Activated T-helper 1 cell treated with Interleukin-2 at 50 U/mL for 16 hours (primary cell): ENCODE results near the gene SECISBP2L.

ENCODE experiments used
- DNase-seq: peaks from one replicate; pipeline ENCODE4 v3.0.0-alpha.2; 2020; ENCODE audit warnings: low read depth

The SECISBP2L gene

DNA sequence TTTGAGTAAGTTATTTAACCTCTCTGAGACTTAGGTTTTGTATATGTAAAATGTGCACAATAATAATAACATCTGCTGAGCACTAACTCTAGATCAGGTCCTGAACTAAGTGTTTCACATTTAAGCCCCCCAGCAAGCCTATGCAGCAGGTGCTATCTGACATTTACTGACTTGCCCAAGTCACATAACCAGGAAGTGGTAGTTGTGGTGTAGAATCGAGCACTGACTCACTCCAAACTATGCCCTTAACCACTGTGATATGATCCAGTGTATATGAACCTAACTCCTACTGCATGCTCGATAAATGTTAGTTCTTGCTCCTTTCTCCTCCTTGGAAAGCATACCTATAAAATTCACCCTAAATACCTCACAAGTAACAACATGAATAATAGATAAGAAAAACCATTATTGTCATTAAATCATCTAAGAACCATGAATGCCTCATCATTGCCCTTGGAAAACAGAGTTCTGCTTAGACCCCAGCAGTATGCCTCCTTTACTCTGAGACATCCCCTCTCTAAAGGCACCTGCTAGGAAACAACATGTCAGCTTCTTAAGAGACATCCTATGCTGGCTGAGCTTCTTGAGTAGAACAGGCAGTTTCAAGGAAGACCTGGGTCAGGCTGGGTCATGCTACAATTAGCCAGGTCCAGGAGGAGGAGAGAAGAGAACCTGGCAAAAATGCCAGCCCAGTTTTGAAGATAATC lies 79.5 kb downstream of the SECISBP2L start:
- no peak for DNase-seq

DNA sequence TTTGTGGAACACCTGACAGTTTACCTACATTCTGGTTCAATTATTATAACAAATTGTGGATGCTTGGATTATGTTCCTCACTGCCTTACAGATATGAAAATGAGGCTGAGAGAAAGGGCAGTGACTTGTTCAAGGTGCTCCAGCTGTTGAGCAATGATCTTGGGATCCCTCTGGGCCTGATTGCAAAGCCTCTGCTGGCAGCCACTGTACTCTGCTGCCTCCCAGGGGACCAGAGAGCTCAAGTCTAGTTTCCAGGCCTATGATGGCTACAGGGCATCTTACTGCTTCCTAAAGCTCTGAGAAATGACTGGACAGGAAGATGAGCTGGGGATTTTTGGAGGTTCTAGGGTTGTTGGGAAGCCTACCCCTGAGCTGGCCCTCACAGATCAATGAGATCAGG lies 80.3 kb downstream of the SECISBP2L start:
- DNase-seq = no peak

DNA sequence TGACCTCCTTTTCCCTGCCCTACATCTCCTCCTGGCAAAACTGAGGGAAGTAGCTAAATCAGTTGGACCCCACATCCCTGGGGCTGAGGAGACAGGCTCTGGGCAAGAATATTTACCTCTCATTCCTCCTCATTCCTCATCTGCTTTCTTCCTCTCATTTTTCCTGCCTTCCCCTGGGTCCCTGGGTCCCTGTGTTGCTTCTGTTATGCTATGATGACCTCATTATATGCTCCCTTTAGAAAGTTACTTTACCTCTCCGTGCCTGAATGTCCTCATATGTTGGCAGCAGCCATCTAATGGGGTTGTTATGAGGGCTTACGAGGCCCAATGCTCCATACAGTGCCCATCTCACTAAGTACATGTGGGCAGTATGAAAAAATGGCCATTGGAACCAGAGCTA lies 81.3 kb downstream of the SECISBP2L start:
- DNase-seq = no peak

DNA sequence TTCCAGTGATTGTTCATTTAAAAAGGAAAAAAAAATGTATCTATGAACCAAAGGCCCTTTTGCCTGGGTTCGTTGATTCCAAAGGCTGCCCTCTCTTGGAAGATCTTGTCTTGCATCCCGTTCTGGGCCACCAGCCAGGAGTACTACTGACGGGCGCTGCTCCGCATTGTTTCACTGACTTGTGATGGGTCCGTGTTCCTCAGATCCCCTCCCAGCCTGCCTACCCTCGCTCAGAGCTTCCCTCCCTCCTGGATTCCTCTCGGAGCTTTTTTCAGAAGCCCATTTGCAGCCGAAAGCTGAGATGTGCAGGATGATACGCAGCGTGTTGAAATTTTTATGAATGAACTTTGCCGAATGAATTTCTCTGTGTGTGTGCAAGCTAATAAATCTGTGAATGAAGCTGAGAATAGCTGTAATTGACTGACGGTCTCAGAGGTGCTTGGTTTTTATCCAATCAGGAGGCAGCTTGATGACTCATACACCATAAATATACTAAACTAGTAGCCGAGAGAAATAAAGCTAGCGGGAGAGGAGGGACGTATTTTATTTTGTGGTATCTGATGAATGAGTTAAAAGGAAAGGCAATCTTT lies 82.6 kb downstream of the SECISBP2L start, which contains the start of gene SHC4:
SHC4 (minus strand) TSS at position 396 of the 590 bp plus-strand sequence. CDS start 904 bp downstream, outside the sequence.
- no peak for DNase-seq

DNA sequence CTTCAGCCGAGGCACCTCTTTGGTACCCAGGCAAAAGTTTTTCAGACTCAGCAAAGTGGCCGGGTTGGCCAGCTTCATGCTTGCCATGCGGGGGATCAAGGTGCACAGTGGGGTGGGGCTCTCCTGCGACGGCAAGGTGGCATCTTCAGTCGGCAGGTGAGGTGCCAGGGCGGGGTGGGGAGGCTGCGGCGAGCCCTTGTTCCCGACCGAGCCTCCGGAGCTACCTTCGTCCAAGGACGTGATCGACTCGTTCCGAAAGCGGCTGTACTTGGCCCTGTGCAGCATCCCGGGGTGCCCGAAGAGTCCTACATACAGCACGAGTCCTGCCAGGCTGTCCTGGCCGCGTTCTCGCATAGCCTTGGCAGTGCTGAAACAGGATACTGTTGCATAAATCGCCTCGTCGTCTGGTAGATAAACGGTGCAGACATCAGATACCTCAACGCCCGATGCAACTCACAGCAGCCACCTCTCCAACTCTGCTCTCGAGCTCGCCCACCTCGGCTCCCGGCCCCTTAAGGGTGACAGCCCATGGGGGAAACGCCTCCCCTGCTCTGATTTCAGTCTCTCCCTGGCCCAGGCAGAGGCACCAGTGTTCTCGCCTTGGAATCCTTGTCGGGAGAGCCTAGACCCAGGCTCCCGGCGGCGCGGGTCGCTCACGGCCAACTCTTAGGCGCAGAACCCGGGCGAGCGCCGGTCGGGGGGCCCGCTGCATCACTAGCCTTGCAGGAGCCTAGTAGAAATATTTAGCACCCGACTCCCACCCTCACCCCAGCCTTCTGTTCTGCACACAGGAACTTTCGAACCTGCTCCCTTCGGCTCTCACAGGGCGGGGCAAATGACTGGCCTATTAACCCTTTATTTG lies 83.4 kb downstream of the SECISBP2L start:
- no peak for DNase-seq

DNA sequence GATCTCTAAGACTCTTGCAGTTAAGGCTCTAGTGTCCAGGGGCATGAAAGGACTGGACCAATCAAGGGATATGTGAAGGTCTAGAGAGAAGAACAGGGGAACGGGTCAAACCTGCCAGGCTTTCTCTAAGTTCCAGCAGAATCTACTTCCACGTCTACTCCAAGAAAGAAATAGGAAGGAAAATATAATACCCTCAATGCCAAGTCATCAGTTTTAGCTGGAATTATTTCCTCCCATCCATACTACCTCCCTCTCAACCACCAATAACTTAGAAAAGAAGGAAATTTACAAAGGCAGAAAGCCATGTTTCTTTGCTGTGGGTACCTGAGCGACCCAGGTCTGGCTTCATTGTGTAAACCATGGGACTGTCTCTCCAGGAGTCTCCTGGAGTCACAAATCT lies 90.3 kb downstream of the SECISBP2L start:
- no peak for DNase-seq

DNA sequence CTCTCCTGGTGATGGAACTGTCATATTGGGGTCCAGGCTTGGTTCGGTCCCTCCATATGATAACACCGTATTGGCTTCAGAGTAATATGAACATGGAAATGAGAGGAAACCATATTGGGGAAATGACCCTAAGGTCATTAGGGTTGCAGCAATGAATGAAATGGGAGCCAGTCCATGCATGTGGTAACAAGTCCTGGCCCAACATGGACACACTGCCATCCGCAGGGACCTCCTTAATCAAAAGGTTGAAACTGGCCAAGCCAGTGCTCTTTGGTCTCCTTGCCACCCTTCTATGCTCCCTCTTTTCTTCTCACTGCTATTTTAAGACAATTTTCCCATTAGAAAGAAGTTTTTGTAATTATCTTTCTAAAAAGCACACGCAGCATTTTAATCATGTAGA lies 90.9 kb downstream of the SECISBP2L start:
- no peak for DNase-seq

DNA sequence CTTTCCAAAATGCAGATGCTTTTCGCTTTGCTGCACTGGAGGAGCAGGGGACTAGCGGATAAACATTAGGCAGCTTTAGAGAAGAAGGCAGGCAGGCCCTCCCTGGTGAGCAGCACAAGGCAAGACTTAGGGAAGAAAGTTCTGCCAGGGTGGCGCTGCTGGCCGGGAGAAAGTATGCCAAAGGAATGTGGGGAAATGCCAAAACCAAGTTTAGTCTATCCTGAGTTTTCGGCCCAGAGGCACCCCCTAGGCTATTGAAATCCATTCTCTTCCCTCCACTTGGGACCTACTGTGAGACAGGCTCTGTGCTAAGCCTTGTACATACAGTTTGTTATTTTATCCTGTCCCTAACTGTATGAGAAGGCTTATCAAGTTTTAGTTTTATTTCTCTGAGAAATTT lies 91.7 kb downstream of the SECISBP2L start:
- no peak for DNase-seq

DNA sequence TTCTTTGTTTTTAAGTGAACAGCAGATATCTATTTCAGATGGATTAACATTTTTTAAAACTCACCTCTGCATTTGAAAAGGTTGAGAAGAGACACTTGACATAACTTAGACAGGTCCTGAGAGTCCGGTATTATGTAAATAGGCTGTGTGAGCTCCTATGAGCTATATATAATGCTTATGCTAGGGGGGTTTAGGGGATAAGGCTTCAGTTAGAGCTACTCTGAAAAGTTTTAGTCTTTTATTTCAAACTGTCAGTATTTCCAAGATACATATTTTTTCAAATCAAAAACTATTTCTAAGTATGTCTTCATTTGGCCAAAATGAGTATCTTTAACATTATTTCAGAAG lies 99.4 kb downstream of the SECISBP2L start:
- DNase-seq = no peak

DNA sequence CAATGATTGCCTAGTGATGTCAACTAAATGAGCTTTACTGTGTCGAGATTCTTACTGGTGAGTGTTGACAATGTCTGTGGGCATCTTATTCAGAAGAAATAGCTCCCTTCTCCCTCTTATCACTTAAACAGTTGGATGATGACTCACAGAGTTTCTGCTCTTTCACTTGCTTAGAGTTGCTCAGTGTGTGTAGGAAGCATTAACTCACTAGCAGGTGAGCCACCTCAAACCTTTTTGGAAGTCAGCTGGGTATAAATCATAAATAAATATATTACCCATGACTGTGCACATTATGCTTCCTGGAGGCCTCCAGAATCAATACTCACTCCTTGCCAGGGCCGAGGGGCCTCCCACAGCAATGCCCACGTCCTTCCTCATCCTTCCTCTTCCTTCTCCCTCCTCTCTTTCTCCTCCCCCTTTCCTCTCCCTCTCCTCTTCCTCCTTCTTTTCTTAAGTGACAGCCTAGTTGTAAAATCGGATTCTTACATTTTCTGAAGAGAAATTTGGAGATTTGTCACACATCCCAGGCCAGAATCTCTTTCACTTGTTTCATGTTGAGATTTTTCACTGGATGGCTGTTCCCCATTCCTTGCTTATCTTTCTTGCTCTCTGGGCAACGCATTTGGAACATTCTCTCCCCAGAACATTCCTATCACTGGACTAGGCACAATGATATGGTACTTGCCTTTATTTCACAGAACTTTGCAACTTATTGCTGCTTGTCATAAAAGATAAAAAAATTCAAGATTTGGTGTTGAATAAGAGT lies 100.0 kb downstream of the SECISBP2L start:
- DNase-seq = no peak

DNA sequence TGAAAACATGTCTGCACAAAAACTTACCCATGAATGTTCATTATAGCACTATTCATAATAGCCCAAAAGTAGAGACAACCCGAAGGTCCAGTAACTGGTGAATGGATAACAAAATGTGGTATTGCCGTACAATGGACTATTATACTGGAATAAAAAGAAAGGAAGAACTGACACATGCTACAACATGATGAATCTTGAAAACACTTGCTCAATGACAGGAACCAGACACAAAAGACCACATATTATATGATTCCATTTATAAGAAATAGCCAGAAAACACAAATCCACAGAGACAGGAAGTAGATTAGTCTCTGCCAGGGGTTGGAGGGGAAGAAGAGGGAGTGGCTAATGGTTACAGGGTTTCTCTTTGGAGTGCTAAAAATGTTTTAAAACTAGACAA lies 100.9 kb downstream of the SECISBP2L start:
- DNase-seq = no peak

DNA sequence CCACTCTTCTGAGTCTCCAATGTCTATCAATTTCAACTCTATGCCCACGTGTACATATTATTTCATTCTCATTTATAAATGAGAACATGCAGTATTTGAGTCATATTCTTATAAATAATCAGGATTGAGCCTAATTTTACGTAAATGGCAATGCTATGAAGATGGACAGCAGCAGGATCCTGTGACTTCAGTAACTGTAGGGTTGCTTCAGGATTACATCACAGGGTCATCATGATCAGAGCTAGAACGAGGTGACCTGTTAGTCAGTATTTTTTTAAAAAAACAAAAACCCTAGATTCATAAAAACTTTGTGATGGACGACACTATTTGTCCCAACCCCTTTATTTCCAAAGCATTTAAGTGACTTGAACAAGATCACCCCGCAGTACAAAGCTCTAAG lies 104.3 kb downstream of the SECISBP2L start:
- no peak for DNase-seq

DNA sequence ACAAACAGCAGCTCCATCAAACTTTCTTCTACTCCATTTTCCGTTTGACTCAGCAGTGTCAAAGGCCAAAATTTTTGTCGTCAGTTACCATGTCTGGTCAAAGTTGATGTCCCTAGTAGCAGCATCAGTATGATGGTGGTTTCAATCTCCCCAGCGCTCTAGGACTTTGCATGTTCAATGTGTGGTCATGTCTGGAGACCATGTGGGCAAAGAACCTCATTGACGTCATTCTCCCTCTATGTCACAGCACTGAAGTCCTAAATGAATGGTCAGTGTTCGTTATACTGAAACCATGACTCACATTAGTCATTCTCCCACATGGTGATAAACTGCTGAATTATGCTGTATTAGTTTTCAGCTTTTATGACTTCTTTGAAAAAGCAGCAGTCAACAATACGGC lies 105.7 kb downstream of the SECISBP2L start:
- no peak for DNase-seq

DNA sequence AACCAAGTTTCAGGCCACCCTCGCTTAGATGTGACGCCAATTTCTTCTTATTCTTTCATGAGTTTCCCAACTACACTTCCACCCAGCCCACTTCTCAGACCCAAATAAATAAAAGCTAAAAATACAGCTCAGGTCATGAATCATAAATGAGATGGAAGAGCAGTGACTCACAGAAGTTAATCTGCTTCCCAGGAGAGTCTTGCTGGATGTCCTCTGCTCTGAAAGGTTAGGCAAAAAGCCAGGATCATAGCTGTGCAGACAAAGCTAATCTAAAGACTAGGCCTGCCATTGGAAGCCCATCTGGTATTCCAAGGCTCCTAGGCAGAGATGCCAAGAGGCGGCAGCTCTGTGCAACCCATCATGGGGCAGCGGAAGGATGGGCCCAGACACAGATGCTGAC lies 106.6 kb downstream of the SECISBP2L start:
- DNase-seq = no peak
